HL-60/S4 treated with phorbol 12-myristate 13-acetate at 8.2 ng/mL for 4 days and 3 days (cell line): ENCODE results near the gene SMIM7.

Experiments used
- in situ Hi-C: fragments of 300-500 bp; cut with MboI; formaldehyde crosslinking; loops from 2 replicates; pipeline ENCODE4 v1.15.0; 2022; ENCODE audit warnings: low sequenced_read_pairs

SMIM7 gene

GRCh38 chr19:16623576-16623975 lies 36.4 kb downstream of the SMIM7 start:
- in situ Hi-C loops: no loop called here

- in situ Hi-C loops: no loop called here
Measured at GRCh38 chr19:16623066-16623465, 36.9 kb downstream of the SMIM7 start.

- in situ Hi-C loops: no loop called here
Measured at GRCh38 chr19:16621165-16621800, 38.7 kb downstream of the SMIM7 start.

- in situ Hi-C loops: no loop called here
Measured at GRCh38 chr19:16620584-16620983, 39.4 kb downstream of the SMIM7 start.

GRCh38 chr19:16620018-16620417 lies 39.9 kb downstream of the SMIM7 start:
- in situ Hi-C loops: no loop called here

- in situ Hi-C loops: no loop called here
Measured at GRCh38 chr19:16619457-16619856, 40.5 kb downstream of the SMIM7 start.

GRCh38 chr19:16618248-16618647 lies 41.7 kb downstream of the SMIM7 start:
- in situ Hi-C loops: no loop called here

GRCh38 chr19:16615808-16616207 lies 44.1 kb downstream of the SMIM7 start:
- in situ Hi-C loops: no loop called here

GRCh38 chr19:16614941-16615340 lies 45.0 kb downstream of the SMIM7 start:
- in situ Hi-C loops: no loop called here

- in situ Hi-C loops: no loop called here
Measured at GRCh38 chr19:16613841-16614240, 46.1 kb downstream of the SMIM7 start.

- in situ Hi-C loops: no loop called here
Measured at GRCh38 chr19:16612636-16613035, 47.3 kb downstream of the SMIM7 start.

GRCh38 chr19:16611121-16611520 lies 48.8 kb downstream of the SMIM7 start:
- in situ Hi-C loops: no loop called here

GRCh38 chr19:16609511-16610200 lies 50.3 kb downstream of the SMIM7 start:
- in situ Hi-C loops: no loop called here

GRCh38 chr19:16608290-16608739 lies 51.6 kb downstream of the SMIM7 start:
- in situ Hi-C loops: no loop called here

GRCh38 chr19:16607819-16608218 lies 52.1 kb downstream of the SMIM7 start:
- in situ Hi-C loops: no loop called here

- in situ Hi-C loops: no loop called here
Measured at GRCh38 chr19:16605553-16605994, 54.4 kb downstream of the SMIM7 start.

GRCh38 chr19:16605115-16605514 lies 54.8 kb downstream of the SMIM7 start:
- in situ Hi-C loops: no loop called here

- in situ Hi-C loops: no loop called here
Measured at GRCh38 chr19:16604615-16605014, 55.3 kb downstream of the SMIM7 start.

- in situ Hi-C loops: no loop called here
Measured at GRCh38 chr19:16603090-16603489, 56.9 kb downstream of the SMIM7 start.

- in situ Hi-C loops: no loop called here
Measured at GRCh38 chr19:16601378-16602052, 58.4 kb downstream of the SMIM7 start.

GRCh38 chr19:16600824-16601223 lies 59.1 kb downstream of the SMIM7 start:
- in situ Hi-C loops: no loop called here
